ENCODE data around the gene PIP4K2A.

DNA sequence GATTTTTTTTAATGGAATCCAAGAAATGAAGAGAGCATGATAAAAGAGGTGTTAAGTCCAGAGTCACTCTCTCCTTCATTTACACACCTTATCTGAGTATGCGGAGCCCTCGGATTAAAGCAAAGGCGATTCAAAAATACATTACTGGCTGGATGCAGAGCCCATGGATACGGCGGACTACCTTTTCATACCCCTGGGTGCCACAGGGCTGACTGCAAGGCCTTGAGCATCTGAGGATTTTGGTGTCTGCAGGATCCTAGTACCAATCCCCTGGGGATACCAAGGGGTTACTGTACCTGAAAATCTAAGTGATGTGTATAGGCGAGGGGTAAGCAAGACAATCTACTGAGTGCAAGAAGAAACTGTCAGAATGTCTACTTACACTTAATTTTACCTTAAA is 20.5 kb downstream of the PIP4K2A start:
- TF ChIP-seq, protein P1, sequence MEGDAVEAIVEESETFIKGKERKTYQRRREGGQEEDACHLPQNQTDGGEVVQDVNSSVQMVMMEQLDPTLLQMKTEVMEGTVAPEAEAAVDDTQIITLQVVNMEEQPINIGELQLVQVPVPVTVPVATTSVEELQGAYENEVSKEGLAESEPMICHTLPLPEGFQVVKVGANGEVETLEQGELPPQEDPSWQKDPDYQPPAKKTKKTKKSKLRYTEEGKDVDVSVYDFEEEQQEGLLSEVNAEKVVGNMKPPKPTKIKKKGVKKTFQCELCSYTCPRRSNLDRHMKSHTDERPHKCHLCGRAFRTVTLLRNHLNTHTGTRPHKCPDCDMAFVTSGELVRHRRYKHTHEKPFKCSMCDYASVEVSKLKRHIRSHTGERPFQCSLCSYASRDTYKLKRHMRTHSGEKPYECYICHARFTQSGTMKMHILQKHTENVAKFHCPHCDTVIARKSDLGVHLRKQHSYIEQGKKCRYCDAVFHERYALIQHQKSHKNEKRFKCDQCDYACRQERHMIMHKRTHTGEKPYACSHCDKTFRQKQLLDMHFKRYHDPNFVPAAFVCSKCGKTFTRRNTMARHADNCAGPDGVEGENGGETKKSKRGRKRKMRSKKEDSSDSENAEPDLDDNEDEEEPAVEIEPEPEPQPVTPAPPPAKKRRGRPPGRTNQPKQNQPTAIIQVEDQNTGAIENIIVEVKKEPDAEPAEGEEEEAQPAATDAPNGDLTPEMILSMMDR (IDR thresholded peaks at IDR 0.05), result no peak
- no peak for TF ChIP-seq POLR2A (IDR thresholded peaks at IDR 0.05)
